RWPE1 (cell line): ENCODE results near the gene INPP4B.

Experiments
- CTCF ChIA-PET: fragments of 350-600 bp; sonication (Branson Sonifier 250); formaldehyde crosslinking; extraction: SDS; loops from one replicate; lab custom pipeline; 2021; lab: Yijun Ruan, JAX
- POLR2A ChIA-PET: fragments of 400-600 bp; formaldehyde crosslinking; extraction: SDS; loops from one replicate; lab custom pipeline; 2020; ENCODE audit warnings: antibody characterized with exemption; ENCODE audit not compliant: low non-redundant PET; lab: Yijun Ruan, JAX
- DNase-seq: peaks from one replicate; pipeline ENCODE4 v3.0.0; 2012; ENCODE audit warnings: low spot score
- H3K27ac ChIP-seq: fragments of 450-650 bp; 2 replicates; pipeline ENCODE4 v1.5.1; 2017
- CTCF ChIP-seq: fragments of 450-650 bp; conservative IDR thresholded peaks from 2 replicates; pipeline ENCODE4 v1.5.1; 2017; ENCODE audit warnings: low read depth, mild to moderate bottlenecking

Gene INPP4B

GRCh38 chr4:142550965-142551364 is 295.1 kb downstream of the INPP4B start:
- TF ChIP-seq CTCF, result no peak
- no peak for DNase-seq
- H3K27ac ChIP-seq, result no peak overlapping the region
- CTCF ChIA-PET, result no interaction called here
- POLR2A ChIA-PET, result no interaction called here

GRCh38 chr4:142549726-142550463 is 296.2 kb downstream of the INPP4B start:
- peak; percentile 65 for DNase-seq
- CTCF ChIA-PET, result interaction anchor here (0.9 kb wide), 1 partner anchor 30 kb away, joined by 6 read pairs; no protein-coding TSS in a partner anchor
- H3K27ac ChIP-seq, result peak overlapping the region; percentile 63; the same call in 1 of the 2 replicates
- TF ChIP-seq CTCF, result no peak
- POLR2A ChIA-PET, result no interaction called here

GRCh38 chr4:142549248-142549647 is 296.9 kb downstream of the INPP4B start:
- peak overlapping the region; percentile 63; the same call in 1 of the 2 replicates for H3K27ac ChIP-seq
- POLR2A ChIA-PET, result interaction anchor here (0.8 kb wide), 1 partner anchor 9 kb away, joined by 7 read pairs; no protein-coding TSS in a partner anchor
- CTCF ChIA-PET, result no interaction called here

GRCh38 chr4:142548491-142548890 is 297.6 kb downstream of the INPP4B start:
- CTCF ChIA-PET, result no interaction called here
- no peak for TF ChIP-seq CTCF
- H3K27ac ChIP-seq, result no peak overlapping the region
- POLR2A ChIA-PET, result interaction anchor here (0.8 kb wide), 1 partner anchor 9 kb away, joined by 7 read pairs; no protein-coding TSS in a partner anchor
- peak; percentile 18 for DNase-seq

More at GRCh38 chr4:142549248-142549647, 296.9 kb downstream of the INPP4B start:
- TF ChIP-seq CTCF, result no peak
- DNase-seq, result peak; percentile 17

- no peak overlapping the region for H3K27ac ChIP-seq
- ChIA-PET POLR2A (no interaction called here), CTCF (no interaction called here)
- TF ChIP-seq CTCF, result no peak
- peak; percentile 15 for DNase-seq
These were observed 298.1 kb downstream of the INPP4B start for GRCh38 chr4:142547974-142548373.

GRCh38 chr4:142544594-142544993 is 301.5 kb downstream of the INPP4B start:
- TF ChIP-seq CTCF, result no peak
- DNase-seq, result no peak
- no peak overlapping the region for H3K27ac ChIP-seq
- ChIA-PET POLR2A (no interaction called here), CTCF (no interaction called here)
